Iris pigment epithelial cell (primary cell): Measurements from ENCODE around the gene SMCHD1.
"Not testable (repeated sequence)": the region's sequence is repeated elsewhere in the genome, so short reads cannot be mapped to it uniquely, and the experiment has no call there.

Experiments used
- DNase-seq: peaks from one replicate; pipeline ENCODE4 v3.0.0-alpha.2; 2011; ENCODE audit warnings: low read depth

The SMCHD1 gene

GRCh38 chr18:2657788-2658458, 2.4 kb downstream of the SMCHD1 start:
- DNase-seq: peak; percentile 91

GRCh38 chr18:2660849-2661248, 5.3 kb downstream of the SMCHD1 start:
- not testable (repeated sequence) for DNase-seq

- not testable (repeated sequence) for DNase-seq
Observed at GRCh38 chr18:2662288-2662687, 6.8 kb downstream of the SMCHD1 start.

- no peak for DNase-seq
Observed at GRCh38 chr18:2662990-2663389, 7.5 kb downstream of the SMCHD1 start.

- no peak for DNase-seq
Observed at GRCh38 chr18:2672410-2672809, 16.9 kb downstream of the SMCHD1 start.

- no peak for DNase-seq
Observed at GRCh38 chr18:2672872-2673271, 17.3 kb downstream of the SMCHD1 start.

GRCh38 chr18:2678933-2679332, 23.4 kb downstream of the SMCHD1 start:
- not testable (repeated sequence) for DNase-seq

GRCh38 chr18:2680216-2680792, 24.8 kb downstream of the SMCHD1 start:
- peak; percentile 20 for DNase-seq

- no peak for DNase-seq
Observed at GRCh38 chr18:2681993-2682603, 26.6 kb downstream of the SMCHD1 start.

- no peak for DNase-seq
Observed at GRCh38 chr18:2683055-2683454, 27.5 kb downstream of the SMCHD1 start.

- no peak for DNase-seq
Observed at GRCh38 chr18:2686349-2686968, 30.9 kb downstream of the SMCHD1 start.

- DNase-seq: no peak
Observed at GRCh38 chr18:2687390-2688001, 32.0 kb downstream of the SMCHD1 start.

- DNase-seq: no peak
Observed at GRCh38 chr18:2692508-2692907, 37.0 kb downstream of the SMCHD1 start.

- DNase-seq: no peak
Observed at GRCh38 chr18:2697184-2697583, 41.7 kb downstream of the SMCHD1 start.

- no peak for DNase-seq
Observed at GRCh38 chr18:2699001-2699400, 43.5 kb downstream of the SMCHD1 start.

- DNase-seq: no peak
Observed at GRCh38 chr18:2704541-2704940, 49.0 kb downstream of the SMCHD1 start.

- DNase-seq: no peak
Observed at GRCh38 chr18:2706903-2707302, 51.4 kb downstream of the SMCHD1 start.

GRCh38 chr18:2707551-2708168, 52.1 kb downstream of the SMCHD1 start:
- peak; percentile 27 for DNase-seq

- peak; percentile 75 for DNase-seq
Observed at GRCh38 chr18:2709316-2709715, 53.8 kb downstream of the SMCHD1 start.

GRCh38 chr18:2714140-2714539, 58.6 kb downstream of the SMCHD1 start:
- no peak for DNase-seq

GRCh38 chr18:2715990-2716389, 60.5 kb downstream of the SMCHD1 start:
- peak; percentile 55 for DNase-seq
